Measurements from ENCODE around the gene MED7. TPM values are rescaled to one million over a fixed set of nuclear protein-coding genes. Genes with fewer than 3 reads are reported as not detected.

Gene MED7
- total and polyA plus RNA-seq, 12 donors = 7.3 to 11.5 (median 9.3) TPM

DNA sequence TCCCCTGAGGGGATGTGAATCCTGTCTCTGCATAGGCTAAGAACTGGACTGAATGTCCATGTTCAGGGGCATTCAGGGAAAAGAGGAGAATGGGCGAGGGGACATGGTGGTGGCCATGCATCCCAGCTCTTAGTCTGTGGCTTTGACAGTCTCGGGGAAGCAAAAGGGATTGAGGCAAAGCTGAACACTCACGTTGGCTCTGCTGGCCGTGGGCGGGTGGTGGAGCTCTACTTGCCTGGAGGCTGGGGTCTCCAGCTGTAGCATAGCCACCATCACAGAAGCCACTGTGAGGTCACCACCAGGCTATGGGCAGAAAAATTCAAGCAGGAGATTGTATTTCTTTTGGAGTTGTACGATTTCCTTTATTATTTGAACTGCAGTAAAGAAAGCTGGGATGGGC, 19.3 kb upstream of the MED7 start:
- WGBS, 2 donors = 85 to 90% methylated on average over 6 of the region's 6 CpGs
- TF ChIP-seq CTCF (IDR thresholded peaks at IDR 0.05) = no peak
- intact Hi-C loops (cut with DNase I) = loop anchor here in 1 of 10 donors (10.0 kb wide), 1 partner anchor 83 kb away; no protein-coding TSS in a partner anchor

GRCh38 chr5:157160001-157160400, 17.3 kb upstream of the MED7 start:
- H3K27ac ChIP-seq = no peak overlapping the region
- ATAC-seq = no peak

More for the DNA sequence above, 19.3 kb upstream of the MED7 start:
- H3K36me3 ChIP-seq = no peaks in the 10 kb centered on the region
- no peak for DNase-seq
- no peak overlapping the region for H3K4me3 ChIP-seq
- no peaks in the 10 kb centered on the region for H3K9me3 ChIP-seq
- peaks cover 0 to 30% (median 12%) of the 10 kb centered on the region in 7 donors for H3K27me3 ChIP-seq
- no peaks in the 10 kb centered on the region for H3K4me1 ChIP-seq
- H3K27ac ChIP-seq = no peak overlapping the region
- ATAC-seq = no peak

DNA sequence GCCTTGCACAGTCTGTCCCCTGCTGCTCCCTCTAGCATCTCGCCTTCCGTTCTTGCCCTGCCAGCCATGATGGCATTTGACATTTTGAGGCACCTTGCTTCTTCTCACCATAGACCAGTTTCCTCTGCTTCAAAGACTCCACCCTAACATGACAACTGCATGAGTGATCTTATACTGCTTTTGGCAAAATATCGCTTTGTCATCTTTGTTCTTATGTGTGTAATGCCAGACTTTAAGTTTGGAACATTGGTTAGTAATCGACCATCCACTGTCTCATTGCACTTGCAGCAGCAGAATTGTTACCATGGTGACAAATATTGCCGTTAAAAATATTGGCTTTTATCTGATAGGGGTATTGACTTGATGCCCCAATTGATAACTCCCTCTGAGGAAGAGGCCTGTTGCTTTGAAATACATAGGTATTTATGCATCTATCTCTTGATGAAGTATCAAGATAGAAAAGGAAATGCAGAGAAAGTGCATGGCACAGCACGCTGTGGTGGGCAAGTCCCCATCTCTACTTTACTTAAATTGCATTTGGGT, 16.6 kb upstream of the MED7 start:
- H3K27ac ChIP-seq = no peak overlapping the region
- intact Hi-C loops (cut with DNase I) = loop anchor here in 3 of 10 donors (5.0 to 10.0 kb wide), 3 partner anchors 86 to 156 kb away; no protein-coding TSS in a partner anchor
- TF ChIP-seq CTCF (IDR thresholded peaks at IDR 0.05) = no peak
- no peak overlapping the region for H3K4me3 ChIP-seq
- no peak for ATAC-seq
- peaks cover 0 to 3% (median 0%) of the 10 kb centered on the region in 11 donors for H3K9me3 ChIP-seq
- H3K36me3 ChIP-seq = no peaks in the 10 kb centered on the region
- no peaks in the 10 kb centered on the region for H3K4me1 ChIP-seq
- DNase-seq = no peak
- H3K27me3 ChIP-seq = peaks cover 0 to 20% (median 7%) of the 10 kb centered on the region in 7 donors
- WGBS, 2 donors = 86 to 89% methylated on average over 6 of the region's 6 CpGs

More at GRCh38 chr5:157160001-157160400, 17.3 kb upstream of the MED7 start:
- peaks cover 0 to 20% (median 7%) of the 10 kb centered on the region in 7 donors for H3K27me3 ChIP-seq
- WGBS, 2 donors = 68 to 77% methylated on average over 4 of the region's 4 CpGs
- intact Hi-C loops (cut with DNase I) = loop anchor here in 1 of 10 donors (10.0 kb wide), 1 partner anchor 85 kb away; no protein-coding TSS in a partner anchor
- TF ChIP-seq CTCF (IDR thresholded peaks at IDR 0.05) = no peak
- no peak for DNase-seq
- no peaks in the 10 kb centered on the region for H3K4me1 ChIP-seq
- H3K9me3 ChIP-seq = peaks cover 0 to 3% (median 0%) of the 10 kb centered on the region in 11 donors
- no peaks in the 10 kb centered on the region for H3K36me3 ChIP-seq
- H3K4me3 ChIP-seq = no peak overlapping the region

DNA sequence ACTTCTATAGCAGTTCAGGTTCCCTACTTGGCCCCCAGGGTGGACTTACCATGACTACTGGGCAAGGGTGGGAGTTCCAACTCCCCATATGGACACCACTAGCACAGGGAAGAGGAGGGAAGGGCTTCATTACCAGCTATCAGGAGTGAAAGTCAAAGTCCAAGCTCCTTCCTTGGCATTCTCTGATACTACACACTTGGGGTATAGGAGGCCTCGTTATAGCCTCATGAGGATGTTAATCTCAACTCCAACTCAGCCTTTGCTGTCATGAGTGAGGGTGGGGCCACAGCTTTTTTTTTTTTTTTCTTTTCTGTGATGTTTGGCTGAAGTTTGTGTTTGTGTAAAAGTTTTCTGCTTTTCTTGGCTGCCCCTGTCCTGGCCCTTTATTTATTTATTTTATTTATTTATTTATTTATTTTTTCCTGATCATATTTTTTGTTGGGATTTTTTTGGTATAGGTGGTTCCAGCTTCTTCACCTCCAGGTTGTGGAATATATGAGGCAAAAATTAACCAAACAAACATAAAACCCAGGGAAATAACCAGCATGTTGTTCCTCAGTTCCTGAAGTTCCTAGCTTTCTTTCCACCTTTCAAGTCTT, 14.7 kb upstream of the MED7 start:
- H3K4me3 ChIP-seq = no peak overlapping the region
- intact Hi-C loops (cut with DNase I) = loop anchor here in 3 of 10 donors (5.0 to 10.0 kb wide), 3 partner anchors 87 to 157 kb away; no protein-coding TSS in a partner anchor
- WGBS, 2 donors = 47 to 62% methylated on average over 1 of the region's 1 CpG

More for the DNA sequence above, 14.7 kb upstream of the MED7 start:
- DNase-seq (no peak), ATAC-seq (no peak)
- H3K27me3 ChIP-seq = peaks cover 0 to 16% (median 0%) of the 10 kb centered on the region in 7 donors
- no peaks in the 10 kb centered on the region for H3K36me3 ChIP-seq
- H3K9me3 ChIP-seq = peaks cover 0 to 3% (median 0%) of the 10 kb centered on the region in 11 donors
- no peak overlapping the region for H3K27ac ChIP-seq
- H3K4me1 ChIP-seq = no peaks in the 10 kb centered on the region
- no peak for TF ChIP-seq CTCF (IDR thresholded peaks at IDR 0.05)

Measured in heart right ventricle (tissue), 16 donors.